ENCODE data around the gene IL1RAPL2. TPM values are rescaled to one million over a fixed set of nuclear protein-coding genes. Genes with fewer than 3 reads are reported as not detected.

Gene IL1RAPL2
- total RNA-seq, 1 experiment from 2014 or later, result not detected

GRCh38 chrX:105700331-105700730 is 1134.3 kb downstream of the IL1RAPL2 start:
- no peak overlapping the region for H3K27ac ChIP-seq (ENCODE audit: low read length)
- DNase-seq (ENCODE audit: low read depth, low spot score), result no peak
- no peak for ATAC-seq
- no TSS peak for BruUV-seq (replicated peaks)
- no peak overlapping the region for H3K4me3 ChIP-seq (ENCODE audit: low read depth in 2 of 2, low read length in 2 of 2)
- no peaks in the 10 kb centered on the region for H3K27me3 ChIP-seq (ENCODE audit: control insufficient read depth, insufficient read depth, low read length)
- H3K9me3 ChIP-seq (ENCODE audit: control insufficient read depth, insufficient read depth, low read depth, low read length), result no peaks in the 10 kb centered on the region
- H3K36me3 ChIP-seq (ENCODE audit: control insufficient read depth, insufficient read depth, low read length), result no peaks in the 10 kb centered on the region
- intact Hi-C loops (cut with micrococcal nuclease; ENCODE audit: unreplicated experiment) (no loop called here), in situ Hi-C loops (cut with HindIII; ENCODE audit: low pct_unique_long_range_greater_than_20kb, low sequenced_read_pairs) (no loop called here)
- no peak for TF ChIP-seq SIN3A (IDR thresholded peaks at IDR 0.05; ENCODE audit: borderline replicate concordance, insufficient read depth, low read depth, low read length)
- no peak for TF ChIP-seq POLR2AphosphoS5 (IDR thresholded peaks at IDR 0.05; ENCODE audit: low read depth, low read length)
- no peak for TF ChIP-seq REST (IDR thresholded peaks at IDR 0.05; ENCODE audit: insufficient read depth in 1 of 2, low read depth in 2 of 2, low read length in 1 of 2)
- no peak for TF ChIP-seq TCF7L2 (IDR thresholded peaks at IDR 0.05; ENCODE audit: low read depth, low read length)
- no peak for TF ChIP-seq CTCF (IDR thresholded peaks at IDR 0.05)
- CTCF ChIA-PET, result no interaction called here
- POLR2A ChIA-PET, result no interaction called here
- H3K4me1 ChIP-seq (ENCODE audit: control insufficient read depth, insufficient read depth, low read length), result no peaks in the 10 kb centered on the region

GRCh38 chrX:105701310-105702052 is 1135.5 kb downstream of the IL1RAPL2 start:
- Histone ChIP-seq H3K4me3 (ENCODE audit: low read depth in 2 of 2, low read length in 2 of 2) (no peak overlapping the region), H3K36me3 (ENCODE audit: control insufficient read depth, insufficient read depth, low read length) (no peaks in the 10 kb centered on the region), H3K4me1 (ENCODE audit: control insufficient read depth, insufficient read depth, low read length) (no peaks in the 10 kb centered on the region), H3K27me3 (ENCODE audit: control insufficient read depth, insufficient read depth, low read length) (no peaks in the 10 kb centered on the region), H3K9me3 (ENCODE audit: control insufficient read depth, insufficient read depth, low read depth, low read length) (no peaks in the 10 kb centered on the region), H3K27ac (ENCODE audit: low read length) (no peak overlapping the region)
- TF ChIP-seq POLR2AphosphoS5 (IDR thresholded peaks at IDR 0.05; ENCODE audit: low read depth, low read length) (no peak), CTCF (IDR thresholded peaks at IDR 0.05) (peak; percentile 19; the same call in 1 of the 2 replicates), SIN3A (IDR thresholded peaks at IDR 0.05; ENCODE audit: borderline replicate concordance, insufficient read depth, low read depth, low read length) (no peak)
- intact Hi-C loops (cut with micrococcal nuclease; ENCODE audit: unreplicated experiment) (no loop called here), in situ Hi-C loops (cut with HindIII; ENCODE audit: low pct_unique_long_range_greater_than_20kb, low sequenced_read_pairs) (no loop called here)
- ATAC-seq (no peak), DNase-seq (ENCODE audit: low read depth, low spot score) (no peak)
- POLR2A ChIA-PET, result no interaction called here
- CTCF ChIA-PET, result no interaction called here
- BruUV-seq (replicated peaks), result no TSS peak
